Fibroblast of mammary gland (primary cell): Measurements from ENCODE around the gene ADGRD1.
"Not testable (repeated sequence)": the region's sequence is repeated elsewhere in the genome, so short reads cannot be mapped to it uniquely, and the experiment has no call there.

Source experiments
- DNase-seq: peaks from one replicate; pipeline ENCODE4 v3.0.0-alpha.2; 2010; ENCODE audit warnings: low read depth
- H3K4me3 ChIP-seq: 2 replicates; pipeline ENCODE4 v1.5.1; 2011; ENCODE audit warnings: low read depth, mild to moderate bottlenecking, low read length, moderate library complexity; ENCODE audit not compliant: control insufficient read depth
- CTCF ChIP-seq: conservative IDR thresholded peaks from 2 replicates; pipeline ENCODE4 v1.5.1; 2011; ENCODE audit warnings: low read depth, low read length, inconsistent platforms; ENCODE audit not compliant: control insufficient read depth, insufficient read depth

ADGRD1 gene

GRCh38 chr12:131066207-131066885 lies 112.6 kb downstream of the ADGRD1 start:
- TF ChIP-seq CTCF, result no peak
- no peak overlapping the region for H3K4me3 ChIP-seq
- DNase-seq, result no peak

GRCh38 chr12:131066886-131067490 lies 113.3 kb downstream of the ADGRD1 start:
- TF ChIP-seq CTCF, result no peak
- H3K4me3 ChIP-seq, result no peak overlapping the region
- DNase-seq, result no peak

- H3K4me3 ChIP-seq, result no peak overlapping the region
- no peak for DNase-seq
- no peak for TF ChIP-seq CTCF
Observed at GRCh38 chr12:131067981-131068851, 114.5 kb downstream of the ADGRD1 start.

- not testable (repeated sequence) for H3K4me3 ChIP-seq, DNase-seq
Observed at GRCh38 chr12:131068926-131069720, 115.4 kb downstream of the ADGRD1 start.

- DNase-seq, H3K4me3 ChIP-seq: not testable (repeated sequence)
Observed at GRCh38 chr12:131070136-131070535, 116.4 kb downstream of the ADGRD1 start.

GRCh38 chr12:131070668-131071067 lies 117.0 kb downstream of the ADGRD1 start:
- H3K4me3 ChIP-seq, DNase-seq: not testable (repeated sequence)

- H3K4me3 ChIP-seq, DNase-seq: not testable (repeated sequence)
Observed at GRCh38 chr12:131071234-131071820, 117.6 kb downstream of the ADGRD1 start.

- DNase-seq, H3K4me3 ChIP-seq: not testable (repeated sequence)
Observed at GRCh38 chr12:131071950-131072349, 118.2 kb downstream of the ADGRD1 start.
